ENCODE data around the gene SSH3.

SSH3 gene

DNA sequence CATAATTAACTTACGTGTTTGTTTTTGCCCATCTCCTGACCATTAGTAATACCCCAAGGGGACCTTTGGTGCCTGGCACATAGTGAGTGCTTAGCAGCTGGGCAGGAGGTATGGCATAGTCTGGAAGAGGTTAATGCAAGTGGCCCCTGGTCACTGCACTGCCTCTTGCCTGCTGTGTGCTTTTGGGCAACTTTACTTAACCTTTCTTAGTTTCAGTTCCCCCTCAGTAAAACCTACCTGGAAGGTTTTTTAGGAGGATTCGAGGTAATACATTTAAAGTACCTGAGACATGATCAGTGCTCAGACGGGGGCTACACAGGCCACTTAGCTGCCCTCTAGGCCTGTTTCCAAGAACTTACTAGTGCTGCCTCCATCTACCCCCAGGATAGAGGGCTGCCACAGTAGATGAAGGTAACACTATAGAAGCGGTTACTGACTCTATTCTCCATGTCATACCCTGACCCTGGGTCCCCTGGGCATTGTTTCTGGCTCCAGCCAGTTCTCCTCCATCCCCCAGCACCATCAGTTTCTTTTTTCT is 46.7 kb downstream of the SSH3 start:
- DNase-seq: no peak

DNA sequence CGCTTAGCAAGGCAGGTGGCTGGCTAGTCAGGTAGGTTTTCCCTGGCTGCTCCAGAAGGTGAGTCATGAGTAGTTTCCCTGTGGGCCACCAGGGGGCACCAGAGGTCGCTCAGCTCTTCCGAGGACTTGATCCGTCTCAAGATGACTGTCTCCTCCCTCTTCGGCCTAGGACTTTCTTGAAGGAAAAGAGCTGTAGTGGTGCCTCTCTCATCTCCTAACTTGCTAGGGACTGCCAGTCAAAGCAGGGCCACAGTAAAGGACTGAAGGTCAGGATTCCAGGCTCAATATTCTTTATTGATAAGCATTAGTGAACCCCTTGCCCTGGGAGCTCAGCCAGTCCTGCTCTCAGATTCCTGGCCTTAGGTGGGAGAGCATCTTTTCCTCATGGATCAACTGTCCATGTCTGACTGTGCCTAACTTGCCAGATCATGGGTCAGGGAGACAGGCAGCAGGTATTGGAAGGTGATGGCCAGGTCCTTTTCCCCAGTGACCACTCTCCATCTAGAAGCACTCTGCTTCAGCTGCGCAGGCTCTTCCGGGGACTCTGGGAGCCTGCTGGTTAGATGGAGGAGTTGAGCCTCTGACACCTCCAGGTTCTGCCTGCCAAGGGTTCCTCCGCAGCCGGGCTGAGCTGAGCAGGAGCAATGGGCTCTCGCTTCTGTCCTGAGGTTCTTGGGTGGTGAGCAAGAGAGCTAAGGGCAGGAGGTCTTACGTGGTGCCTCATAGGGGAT is 48.1 kb downstream of the SSH3 start:
- peak; percentile 33 to 53 for DNase-seq

DNA sequence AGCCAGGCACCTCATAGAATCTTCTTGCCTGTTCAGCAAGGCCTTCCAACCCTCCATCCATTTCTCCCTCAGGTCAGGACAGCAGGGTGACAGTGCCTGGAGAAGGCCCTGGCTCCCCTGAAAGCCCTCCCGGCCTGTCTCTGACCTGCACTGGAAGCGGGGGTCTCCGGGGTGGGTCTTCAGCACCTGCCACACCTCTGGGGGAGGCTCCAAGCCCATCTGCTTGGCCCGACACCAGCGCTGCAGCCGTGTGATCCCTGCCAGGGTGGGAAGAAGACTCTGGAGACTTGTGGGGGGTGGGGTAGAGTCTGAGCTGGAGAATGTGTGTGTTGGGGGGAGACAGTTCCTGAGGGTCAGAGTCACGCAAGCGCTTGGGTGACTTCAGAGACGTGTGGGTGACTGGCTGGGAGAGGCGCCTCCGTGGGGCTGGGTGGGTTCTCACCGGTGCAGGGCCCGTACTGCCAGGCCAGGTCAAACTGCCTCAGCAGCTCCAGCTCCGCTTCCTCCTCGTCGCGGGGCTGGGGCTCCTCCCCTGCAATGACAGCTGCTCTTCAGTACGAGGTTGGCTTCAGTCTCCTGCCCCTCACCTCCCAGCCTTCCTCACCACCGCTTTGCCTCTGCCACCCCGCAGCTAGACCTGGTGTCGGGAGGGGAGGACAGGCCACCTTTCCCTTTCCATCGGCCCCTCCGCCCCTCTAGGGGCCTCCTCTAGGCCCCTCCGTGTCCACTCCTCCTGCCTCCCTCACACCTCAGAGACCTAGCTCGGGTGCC is 49.4 kb downstream of the SSH3 start:
- DNase-seq: no peak

DNA sequence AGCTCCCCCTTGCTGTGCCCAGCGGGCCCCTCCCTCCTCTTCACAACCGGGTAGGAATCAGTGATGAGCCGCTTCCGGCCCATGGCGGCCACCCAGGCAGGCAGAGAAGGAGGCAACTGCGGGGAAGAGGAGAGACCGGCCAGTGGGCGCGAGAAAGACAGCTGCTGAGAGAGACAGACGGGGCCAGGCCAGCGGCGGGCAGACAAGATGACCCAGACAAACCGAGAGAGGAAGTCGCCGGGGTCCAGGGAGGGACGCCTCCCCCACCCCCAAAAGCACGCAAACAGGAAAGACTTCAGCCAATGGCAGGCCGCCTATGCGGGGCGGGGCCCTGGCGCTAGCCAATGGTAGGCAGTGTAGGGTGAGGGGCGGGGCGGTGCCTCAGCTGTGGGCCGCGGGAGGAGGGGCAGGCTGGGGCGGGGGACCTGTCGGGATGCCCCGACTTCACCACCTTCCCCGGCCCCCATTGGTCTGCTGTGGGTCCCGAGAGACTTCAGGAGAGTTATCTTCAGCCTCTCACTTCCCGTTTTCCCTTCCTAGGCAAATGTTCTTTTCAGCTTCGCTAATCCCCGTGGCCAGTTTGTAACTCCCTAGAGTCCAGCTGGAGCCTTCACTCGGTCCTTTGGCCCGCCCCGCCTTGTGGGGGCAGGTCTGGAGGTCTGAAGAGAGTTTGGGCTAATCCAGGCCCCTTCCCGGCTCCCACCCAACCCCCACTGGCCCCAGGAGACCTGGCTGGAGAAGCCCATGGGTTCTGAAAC is 50.2 kb downstream of the SSH3 start, which contains the start of gene POLD4:
Gene POLD4 (minus strand): TSS at position 230 of the 758 bp plus-strand sequence. CDS start 147 bp downstream, at position 83.
- peak; percentile 90 to 93 for DNase-seq

DNA sequence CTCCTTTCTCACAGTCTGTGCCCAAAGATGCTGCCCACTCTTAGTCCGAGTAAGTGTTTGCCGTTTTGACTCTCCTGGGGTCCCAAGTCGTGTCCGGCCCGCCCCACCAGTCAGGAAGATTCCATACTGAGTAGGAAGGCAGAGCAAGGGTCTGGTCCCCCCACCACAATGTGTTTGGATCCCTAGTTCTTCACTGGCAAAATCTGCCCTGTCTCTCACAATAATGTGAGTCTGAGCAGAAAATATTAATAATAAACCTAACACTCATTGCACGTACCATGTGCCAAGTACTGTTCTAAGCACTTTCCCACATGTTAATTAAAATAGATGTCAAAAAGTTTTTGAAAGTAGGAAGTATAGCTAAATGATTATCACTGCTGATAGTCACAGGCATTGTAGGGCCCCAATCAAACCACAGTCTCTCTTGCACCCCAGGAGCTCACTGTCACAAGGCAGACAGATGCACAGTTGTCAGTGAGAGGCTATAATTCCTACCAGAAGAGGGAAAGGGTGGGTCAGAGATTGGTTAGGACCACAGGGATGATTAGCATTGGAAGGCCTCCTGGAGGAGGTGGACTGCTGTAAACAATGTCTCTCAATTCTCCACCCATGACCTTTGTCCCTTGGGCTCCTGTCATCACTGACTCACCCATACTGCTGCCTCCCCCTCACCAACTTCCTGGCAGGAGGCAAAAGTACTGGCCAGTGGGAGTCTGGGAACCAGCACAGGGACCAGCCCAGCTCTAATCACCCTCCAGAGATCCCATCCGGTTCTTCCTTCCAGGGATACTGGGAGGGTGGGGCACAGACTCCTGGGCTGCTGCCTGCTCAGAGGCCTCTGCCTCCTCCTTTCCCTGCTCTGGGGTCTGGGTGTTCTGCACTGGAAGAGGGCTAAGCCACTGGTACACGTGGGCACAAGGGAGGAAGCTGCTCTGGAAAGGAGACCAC is 51.0 kb downstream of the SSH3 start:
- no peak for DNase-seq

DNA sequence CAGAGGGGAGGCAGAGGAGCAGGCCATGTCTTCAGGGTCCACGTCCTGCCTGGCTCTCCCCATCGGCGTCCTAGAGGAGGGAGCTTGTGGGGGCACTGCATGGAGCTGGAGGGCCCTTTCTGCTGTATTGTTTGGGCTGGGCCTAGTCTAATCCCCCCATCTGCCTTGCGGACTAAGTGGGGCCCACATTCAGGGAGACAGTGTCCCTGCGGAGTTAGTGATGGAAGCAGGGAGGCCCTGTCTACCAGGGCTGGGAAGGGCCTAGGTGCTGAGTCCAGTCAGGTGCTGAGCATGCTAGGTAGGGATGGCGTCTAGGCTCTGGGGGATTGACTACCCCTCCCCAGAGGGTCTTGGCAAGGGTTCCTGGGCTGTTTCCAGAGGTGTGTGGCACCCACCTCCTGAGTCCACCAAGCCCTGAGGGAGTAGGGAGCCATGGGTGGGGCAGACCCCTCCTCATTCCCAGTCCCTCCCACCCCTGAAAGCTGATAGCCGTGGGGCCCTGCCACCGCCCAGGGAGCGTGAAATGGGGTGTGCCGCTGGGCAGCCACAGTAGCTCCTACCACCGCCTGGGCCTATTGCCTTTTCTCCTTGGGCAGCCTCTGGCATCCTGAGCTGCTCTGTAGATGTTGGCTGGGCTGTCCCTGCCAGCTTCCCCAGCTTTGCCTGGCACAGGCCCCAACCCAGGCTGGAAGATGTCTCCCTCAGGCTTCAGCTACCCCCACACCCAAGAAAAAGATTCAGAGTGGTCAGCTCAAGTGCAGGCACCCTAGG is 51.9 kb downstream of the SSH3 start:
- no peak for DNase-seq

DNA sequence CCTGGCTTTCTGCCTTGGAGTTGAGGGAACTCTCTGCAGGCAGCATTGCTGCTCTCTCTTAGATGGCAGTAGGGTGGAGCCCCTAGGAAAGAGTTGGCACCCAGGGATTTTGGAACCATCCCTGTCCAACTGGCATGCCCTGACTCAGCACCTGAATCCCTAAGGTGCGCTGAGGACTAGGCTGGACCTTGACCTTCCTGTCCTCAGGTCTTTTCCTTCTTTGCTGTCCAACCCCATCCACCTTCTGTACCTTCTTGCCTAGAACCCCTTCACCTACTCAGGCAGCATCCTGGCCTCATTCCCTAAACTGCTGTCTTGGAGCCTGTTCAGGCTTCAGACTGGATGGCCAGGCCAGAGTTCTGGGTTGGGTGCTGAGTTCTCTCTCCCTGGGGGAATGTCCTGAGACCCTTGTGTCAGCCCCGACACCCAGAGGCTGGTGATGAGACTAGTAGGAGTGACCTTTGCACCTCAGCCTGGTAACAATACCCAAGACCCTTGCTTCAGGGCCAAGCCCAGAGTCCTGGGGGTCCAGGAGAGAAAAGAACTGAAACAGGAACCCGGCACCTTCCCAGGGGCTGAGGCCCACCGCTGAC is 52.6 kb downstream of the SSH3 start:
- no peak for DNase-seq

DNA sequence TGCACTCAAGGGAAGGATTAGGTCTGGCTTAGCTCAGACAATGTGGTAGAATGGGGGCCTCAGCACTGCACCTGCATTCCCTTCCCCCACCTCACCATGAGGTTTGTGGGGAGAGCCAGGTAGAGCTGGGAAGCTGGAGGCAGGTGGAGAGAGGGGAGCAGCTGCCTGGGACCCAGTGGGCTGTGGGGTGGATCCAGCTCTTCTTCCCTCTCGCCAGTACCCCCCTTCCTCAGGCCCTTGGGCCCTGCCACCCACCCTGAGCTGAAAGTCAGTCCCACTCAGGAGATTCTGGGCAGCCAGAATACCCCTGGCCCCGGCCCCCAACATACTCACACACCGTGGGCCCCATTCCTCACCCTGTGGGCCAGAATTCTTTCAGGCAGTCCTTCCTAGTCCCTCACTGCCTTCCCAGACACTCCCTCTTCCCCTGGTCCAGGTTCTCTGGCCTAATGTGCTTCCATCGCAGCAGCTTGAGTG is 53.1 kb downstream of the SSH3 start:
- no peak for DNase-seq

DNA sequence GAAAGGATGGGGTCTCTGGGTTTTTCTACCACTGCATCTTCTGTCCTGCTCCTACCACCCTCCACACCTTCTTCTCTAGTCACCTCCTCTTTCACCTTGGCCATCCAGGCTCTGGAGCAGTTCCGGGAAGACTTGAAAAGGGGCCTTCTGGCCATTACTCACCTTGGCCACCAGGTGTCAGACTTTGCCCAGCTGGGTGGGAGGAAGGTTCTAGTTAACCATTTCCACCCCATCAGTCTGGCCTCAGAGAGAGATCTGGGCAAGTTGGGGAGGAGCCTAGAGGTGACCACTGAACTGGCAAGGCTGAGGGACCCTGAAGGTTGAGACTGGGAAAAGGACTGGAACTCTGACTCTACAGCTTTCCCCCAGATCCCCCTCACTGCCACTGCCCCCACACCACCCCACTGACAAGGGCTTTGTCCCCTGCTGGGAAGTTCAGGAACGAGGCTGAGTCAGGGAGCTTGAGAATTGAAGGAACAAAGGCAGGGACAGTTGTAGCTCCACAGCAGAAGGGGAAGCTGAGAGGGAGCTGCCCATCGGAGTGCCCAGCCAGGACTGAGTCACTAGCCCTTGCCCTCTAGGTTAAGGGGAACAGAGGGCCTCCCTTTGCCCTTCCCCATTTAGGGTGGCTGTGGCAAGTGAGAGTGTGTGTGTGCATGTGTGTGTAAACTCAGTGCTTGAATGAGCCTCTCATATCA is 53.7 kb downstream of the SSH3 start:
- peak; percentile 65 to 69 for DNase-seq

DNA sequence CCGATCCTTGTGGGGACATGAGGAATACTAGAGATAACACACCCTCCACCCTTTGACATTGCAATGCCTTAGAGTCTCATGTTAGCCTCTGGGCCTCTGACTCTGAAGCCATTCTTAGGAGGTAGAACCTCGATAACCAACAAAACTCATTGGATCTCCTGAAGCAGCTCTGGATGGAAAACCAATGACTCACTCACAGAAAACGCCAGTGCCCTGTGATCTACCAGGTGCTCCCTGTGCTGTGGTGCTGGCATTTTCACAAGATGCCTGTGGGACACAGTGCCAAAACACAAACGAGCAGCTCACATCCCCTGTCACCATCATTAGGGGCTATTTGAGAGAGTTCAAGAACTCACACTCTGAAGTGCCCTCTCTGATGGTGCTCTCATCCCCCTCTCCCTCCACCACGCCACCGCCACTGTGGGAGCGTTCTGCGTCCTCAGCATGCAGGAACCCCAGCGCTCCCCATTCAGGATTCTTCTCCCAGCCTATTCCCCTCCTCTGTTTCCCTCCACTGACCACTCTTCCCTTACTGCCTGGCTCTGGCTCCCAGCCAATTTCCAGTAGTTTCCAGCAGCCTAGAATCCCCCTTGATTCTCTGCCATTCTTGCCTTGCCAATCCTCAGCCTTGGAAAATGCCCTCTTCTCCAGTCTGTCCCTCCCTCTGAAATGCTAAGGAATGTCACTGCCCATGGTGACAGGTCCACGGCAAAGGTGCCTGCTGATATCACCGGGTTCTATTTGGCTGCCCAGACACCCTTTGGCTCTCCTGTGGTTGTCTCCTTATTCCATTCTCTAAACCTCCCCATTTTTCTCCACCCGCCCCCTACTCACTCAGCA is 54.7 kb downstream of the SSH3 start:
- DNase-seq: no peak

Measured in NCI-H2081 (cell line).